C4-2B (cell line): ENCODE results near the gene RHCE.

ENCODE experiments used
- CTCF ChIP-seq: fragments of 450-650 bp; conservative IDR thresholded peaks from 2 replicates; pipeline ENCODE4 v1.5.1; 2017; ENCODE audit warnings: mild to moderate bottlenecking
- ZFX ChIP-seq: fragments of 450-650 bp; IDR thresholded peaks from 2 replicates; pipeline ENCODE4 v1.6.1; 2017

- TF ChIP-seq CTCF = no peak
- TF ChIP-seq ZFX = no peak
These were observed 25.4 kb upstream of the RHCE start for GRCh38 chr1:25445993-25446538.
